ENCODE measurements around the gene TRMU.

Gene TRMU, protein sequence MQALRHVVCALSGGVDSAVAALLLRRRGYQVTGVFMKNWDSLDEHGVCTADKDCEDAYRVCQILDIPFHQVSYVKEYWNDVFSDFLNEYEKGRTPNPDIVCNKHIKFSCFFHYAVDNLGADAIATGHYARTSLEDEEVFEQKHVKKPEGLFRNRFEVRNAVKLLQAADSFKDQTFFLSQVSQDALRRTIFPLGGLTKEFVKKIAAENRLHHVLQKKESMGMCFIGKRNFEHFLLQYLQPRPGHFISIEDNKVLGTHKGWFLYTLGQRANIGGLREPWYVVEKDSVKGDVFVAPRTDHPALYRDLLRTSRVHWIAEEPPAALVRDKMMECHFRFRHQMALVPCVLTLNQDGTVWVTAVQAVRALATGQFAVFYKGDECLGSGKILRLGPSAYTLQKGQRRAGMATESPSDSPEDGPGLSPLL

DNA sequence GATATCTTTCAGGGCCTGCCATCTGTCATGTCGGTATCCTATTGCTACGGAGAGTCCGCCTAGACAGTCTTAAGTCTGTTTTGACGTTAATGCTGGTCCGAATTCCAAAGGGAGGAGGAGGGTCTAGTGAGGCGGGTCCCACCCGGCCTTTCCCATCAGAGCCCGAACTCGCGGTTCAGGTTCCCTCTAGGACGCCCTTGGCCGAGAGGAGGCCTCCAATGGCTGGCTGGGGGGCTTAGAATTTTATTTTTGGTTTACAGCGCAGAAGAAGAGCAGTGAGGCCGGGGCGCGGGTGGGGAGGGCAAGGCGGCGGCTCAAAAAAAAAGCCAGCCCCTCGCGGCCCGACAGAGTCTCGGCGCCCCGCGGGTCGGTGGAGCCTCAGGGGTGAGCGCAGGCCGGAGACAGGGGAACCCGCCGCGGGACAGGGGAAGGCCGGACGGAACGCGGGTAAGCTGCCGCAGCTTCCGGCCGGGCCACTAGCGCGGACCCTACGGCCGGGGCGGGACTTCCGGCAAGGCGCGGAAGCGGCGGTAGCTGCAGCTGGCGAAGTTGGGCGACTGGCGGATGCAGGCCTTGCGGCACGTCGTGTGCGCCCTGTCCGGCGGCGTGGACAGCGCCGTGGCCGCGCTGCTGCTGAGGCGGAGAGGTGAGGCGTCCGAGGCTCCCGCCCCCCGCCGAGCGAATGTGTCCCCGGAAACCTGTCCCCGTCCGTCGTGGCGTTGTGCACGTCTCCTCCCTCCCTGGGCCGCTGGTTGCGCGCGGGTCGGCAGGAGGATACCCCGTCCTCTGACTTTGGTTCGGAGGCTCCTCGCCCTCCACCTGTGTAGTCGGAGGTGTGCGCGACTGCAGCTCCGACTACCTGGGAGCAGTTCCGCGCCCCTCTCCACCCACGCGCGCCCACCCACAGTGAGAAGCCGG lies at the start of gene TRMU:
Gene TRMU, plus strand, starts transcription at position 514 of the 918 bp plus-strand sequence. Its CDS starts 51 bp downstream, at position 565.
- Mint-ChIP-seq H3K4me1 (peaks cover 35% of the 10 kb centered on the region), H3K27me3 (no peaks in the 10 kb centered on the region), H3K4me3 (peak within 1 kb of the TSS; percentile 97), H3K36me3 (peaks cover 47% of the 10 kb centered on the region), H3K9me3 (no peaks in the 10 kb centered on the region), H3K27ac (peak within 1 kb of the TSS; percentile 93)
- CTCF ChIA-PET, result interaction anchor here (1.4 to 1.6 kb wide), 2 partner anchors 206 to 213 kb away, joined by 4 to 5 read pairs; no protein-coding TSS in a partner anchor
- DNase-seq, result peak; percentile 82

GRCh38 chr22:46286006-46286405 lies 49.5 kb upstream of the TRMU start:
- Mint-ChIP-seq H3K4me3 (no peak overlapping the region), H3K27me3 (no peaks in the 10 kb centered on the region), H3K4me1 (peaks cover 20% of the 10 kb centered on the region), H3K36me3 (peaks cover 16% of the 10 kb centered on the region), H3K27ac (no peak overlapping the region), H3K9me3 (no peaks in the 10 kb centered on the region)
- DNase-seq, result no peak
- CTCF ChIA-PET, result no interaction called here

DNA sequence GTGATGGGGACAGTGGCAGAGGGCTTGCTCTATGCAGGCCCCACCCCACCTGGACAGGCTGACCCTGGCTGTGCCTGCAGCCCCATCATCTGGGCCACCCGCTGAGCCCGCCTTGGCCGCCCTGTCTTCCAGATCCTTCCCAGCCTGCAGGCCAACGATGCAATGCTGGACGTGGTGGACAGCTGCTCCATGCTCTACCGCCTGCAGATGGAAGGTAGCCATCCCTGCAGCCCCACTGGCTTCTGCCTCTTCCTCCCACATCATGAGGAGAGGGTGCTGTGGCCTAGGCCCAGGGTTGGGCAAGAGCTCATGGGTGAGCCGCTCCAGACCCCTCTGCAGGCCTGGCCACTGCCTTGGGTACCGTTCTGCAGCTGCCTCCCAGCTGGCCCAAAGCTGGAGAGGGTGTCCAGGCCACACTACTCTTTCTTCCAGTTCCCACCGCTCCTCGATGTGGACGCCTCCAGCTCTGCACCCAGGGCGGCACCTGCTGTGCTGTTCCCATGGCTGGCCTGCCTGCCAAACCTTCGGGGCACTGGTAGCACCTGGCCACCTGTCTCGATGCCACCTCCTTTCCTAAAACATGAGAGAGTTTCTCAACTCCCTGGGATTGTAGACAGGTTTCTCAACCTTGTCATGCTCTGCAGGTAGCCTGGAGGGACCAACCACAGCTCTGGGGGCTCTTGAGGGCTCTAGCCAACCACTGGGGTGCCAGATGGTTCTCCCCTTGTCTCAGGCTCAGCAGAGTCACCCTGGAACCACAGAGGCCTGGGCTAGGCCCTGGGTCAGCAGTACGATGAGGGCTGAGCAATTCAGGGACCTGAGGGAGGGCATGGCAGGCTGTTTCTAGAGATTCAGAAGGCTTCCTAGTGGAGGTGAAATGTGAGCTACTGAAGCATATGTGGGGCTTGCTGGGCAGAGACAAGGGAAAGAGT lies 48.3 kb upstream of the TRMU start:
- Mint-ChIP-seq H3K4me3 (peak overlapping the region; percentile 50), H3K27me3 (no peaks in the 10 kb centered on the region), H3K36me3 (peaks cover 19% of the 10 kb centered on the region), H3K9me3 (peaks cover 2% of the 10 kb centered on the region), H3K27ac (peak overlapping the region; percentile 80), H3K4me1 (peaks cover 21% of the 10 kb centered on the region)
- no peak for DNase-seq
- CTCF ChIA-PET, result no interaction called here

- CTCF ChIA-PET, result no interaction called here
Observed at GRCh38 chr22:46287873-46288751, 47.4 kb upstream of the TRMU start.

DNA sequence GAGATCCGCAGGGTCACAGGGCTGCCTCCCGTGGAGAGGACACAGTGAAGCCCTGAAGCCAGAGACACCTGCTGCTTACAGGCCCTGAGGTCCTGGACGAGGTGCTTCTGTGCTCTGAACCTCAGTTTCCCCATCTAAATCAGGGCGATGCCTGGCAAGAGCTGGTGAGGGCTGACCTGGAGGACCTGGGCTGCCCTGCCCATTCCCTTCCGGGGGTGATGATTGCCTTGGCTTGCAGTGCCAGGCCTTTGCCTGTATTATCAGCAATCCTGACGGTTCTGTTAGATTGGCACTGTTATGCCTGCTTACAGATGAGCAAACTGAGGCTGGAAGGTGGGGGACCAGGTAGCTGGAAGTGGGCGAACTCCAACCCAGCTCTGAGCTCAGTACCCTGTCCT lies 46.7 kb upstream of the TRMU start:
- H3K27me3 Mint-ChIP-seq, result no peaks in the 10 kb centered on the region
- H3K36me3 Mint-ChIP-seq, result peaks cover 29% of the 10 kb centered on the region
- CTCF ChIA-PET, result no interaction called here
- H3K4me3 Mint-ChIP-seq, result no peak overlapping the region
- no peak for DNase-seq
- H3K9me3 Mint-ChIP-seq, result peaks cover 5% of the 10 kb centered on the region
- H3K4me1 Mint-ChIP-seq, result peaks cover 38% of the 10 kb centered on the region
- no peak overlapping the region for H3K27ac Mint-ChIP-seq

More at GRCh38 chr22:46287873-46288751, 47.4 kb upstream of the TRMU start:
- H3K4me3 Mint-ChIP-seq, result peak overlapping the region; percentile 50
- H3K27ac Mint-ChIP-seq, result peak overlapping the region; percentile 80
- H3K36me3 Mint-ChIP-seq, result peaks cover 27% of the 10 kb centered on the region
- H3K4me1 Mint-ChIP-seq, result peaks cover 30% of the 10 kb centered on the region
- peak; percentile 56 for DNase-seq
- no peaks in the 10 kb centered on the region for H3K27me3 Mint-ChIP-seq
- peaks cover 5% of the 10 kb centered on the region for H3K9me3 Mint-ChIP-seq

- no peak for DNase-seq
- Mint-ChIP-seq H3K4me3 (no peak overlapping the region), H3K4me1 (peaks cover 41% of the 10 kb centered on the region), H3K27ac (no peak overlapping the region), H3K27me3 (no peaks in the 10 kb centered on the region), H3K9me3 (peaks cover 5% of the 10 kb centered on the region), H3K36me3 (peaks cover 24% of the 10 kb centered on the region)
- CTCF ChIA-PET, result no interaction called here
Observed at GRCh38 chr22:46289244-46289891, 46.1 kb upstream of the TRMU start.

DNA sequence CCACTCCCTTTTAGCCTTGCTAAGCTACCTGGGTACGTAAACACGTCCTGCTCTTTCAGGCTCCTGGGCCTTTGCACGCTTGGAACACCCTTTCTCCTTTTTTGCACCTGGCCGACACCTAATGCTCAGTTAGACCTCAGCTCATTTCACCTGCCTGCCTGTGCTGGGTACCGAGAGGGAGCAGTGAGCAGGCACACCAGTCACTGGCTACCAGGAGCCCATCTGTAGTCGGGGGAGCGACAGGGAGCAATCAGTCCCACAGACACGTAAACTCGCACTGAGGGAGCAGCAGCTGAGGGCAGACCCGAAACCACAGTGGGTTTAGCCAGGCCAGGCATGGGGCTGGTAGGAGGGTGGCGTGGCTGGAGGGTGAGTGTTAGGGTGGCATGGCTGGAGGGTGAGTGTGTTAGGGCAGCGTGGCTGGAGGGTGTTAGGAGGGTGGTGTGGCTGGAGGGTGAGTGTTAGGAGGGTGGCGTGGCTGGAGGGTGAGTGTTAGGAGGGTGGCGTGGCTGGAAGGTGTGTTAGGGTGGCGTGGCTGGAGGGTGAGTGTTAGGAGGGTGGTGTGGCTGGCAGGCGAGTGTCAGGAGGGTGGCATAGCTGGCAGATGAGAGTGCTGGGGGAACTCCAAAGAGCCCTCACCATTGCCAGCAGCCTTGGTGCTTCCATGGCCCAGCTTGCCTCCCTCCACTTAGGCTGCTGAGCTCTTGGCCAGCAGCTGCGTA lies 45.2 kb upstream of the TRMU start:
- DNase-seq, result no peak
- H3K4me1 Mint-ChIP-seq, result peaks cover 47% of the 10 kb centered on the region
- H3K27ac Mint-ChIP-seq, result peak overlapping the region; percentile 76
- peaks cover 21% of the 10 kb centered on the region for H3K36me3 Mint-ChIP-seq
- CTCF ChIA-PET, result interaction anchor here (0.6 kb wide), 1 partner anchor 34 kb away, joined by 3 read pairs; no protein-coding TSS in a partner anchor
- no peak overlapping the region for H3K4me3 Mint-ChIP-seq
- no peaks in the 10 kb centered on the region for H3K27me3 Mint-ChIP-seq
- peaks cover 5% of the 10 kb centered on the region for H3K9me3 Mint-ChIP-seq

DNA sequence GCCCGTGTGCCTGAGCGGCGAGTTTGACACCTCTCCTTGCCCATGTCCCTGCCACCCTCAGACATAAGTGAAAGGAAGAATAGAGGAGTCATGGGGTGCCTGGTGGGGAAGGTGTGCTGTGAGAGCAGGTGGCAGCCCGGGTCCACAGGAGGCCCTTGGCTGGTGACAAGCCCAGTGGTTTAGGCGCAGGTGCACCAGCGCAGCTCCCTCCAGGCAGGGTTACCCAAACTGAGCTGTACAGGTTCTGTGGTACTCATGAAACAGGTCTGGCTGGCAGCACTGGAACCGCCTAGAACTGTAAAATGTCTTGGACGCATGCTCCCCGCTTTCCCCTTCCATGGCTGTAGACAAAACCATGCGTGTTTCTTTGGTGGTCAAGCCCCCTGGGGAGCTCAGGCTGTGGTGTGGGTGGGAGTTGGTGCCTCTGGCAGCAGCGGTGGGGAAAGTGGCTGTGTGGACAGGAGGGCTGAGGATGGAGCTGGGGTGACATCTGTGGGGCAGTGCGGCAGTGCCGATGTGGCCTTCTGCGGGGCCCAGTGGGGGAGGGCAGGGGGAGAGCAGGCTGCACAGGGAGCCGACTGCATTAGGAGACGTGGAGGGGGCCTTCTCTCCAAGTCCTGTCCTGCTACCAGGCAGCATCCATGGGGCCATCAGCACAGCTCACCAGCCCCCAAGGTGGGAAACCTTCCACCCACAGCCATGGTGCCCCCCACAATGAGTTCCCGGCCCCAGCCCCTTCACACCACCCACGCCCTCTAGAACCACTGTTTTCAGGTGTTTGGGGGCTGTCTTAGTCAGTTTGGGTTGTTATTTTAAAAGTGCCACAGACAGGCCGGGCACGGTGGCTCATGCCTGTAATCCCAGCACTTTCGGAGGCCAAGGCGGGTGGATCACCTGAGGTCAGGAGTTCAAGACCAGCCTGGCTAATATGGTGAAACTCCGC lies 44.4 kb upstream of the TRMU start:
- no peak for DNase-seq

GRCh38 chr22:46292173-46292572 lies 43.3 kb upstream of the TRMU start:
- Mint-ChIP-seq H3K9me3 (peaks cover 5% of the 10 kb centered on the region), H3K4me1 (peaks cover 60% of the 10 kb centered on the region), H3K4me3 (no peak overlapping the region), H3K36me3 (peaks cover 20% of the 10 kb centered on the region), H3K27me3 (no peaks in the 10 kb centered on the region), H3K27ac (no peak overlapping the region)
- CTCF ChIA-PET, result no interaction called here
- no peak for DNase-seq

More for the DNA sequence above, 44.4 kb upstream of the TRMU start:
- no peaks in the 10 kb centered on the region for H3K27me3 Mint-ChIP-seq
- H3K36me3 Mint-ChIP-seq, result peaks cover 17% of the 10 kb centered on the region
- H3K4me3 Mint-ChIP-seq, result no peak overlapping the region
- peaks cover 5% of the 10 kb centered on the region for H3K9me3 Mint-ChIP-seq
- CTCF ChIA-PET, result no interaction called here
- peaks cover 55% of the 10 kb centered on the region for H3K4me1 Mint-ChIP-seq
- no peak overlapping the region for H3K27ac Mint-ChIP-seq

DNA sequence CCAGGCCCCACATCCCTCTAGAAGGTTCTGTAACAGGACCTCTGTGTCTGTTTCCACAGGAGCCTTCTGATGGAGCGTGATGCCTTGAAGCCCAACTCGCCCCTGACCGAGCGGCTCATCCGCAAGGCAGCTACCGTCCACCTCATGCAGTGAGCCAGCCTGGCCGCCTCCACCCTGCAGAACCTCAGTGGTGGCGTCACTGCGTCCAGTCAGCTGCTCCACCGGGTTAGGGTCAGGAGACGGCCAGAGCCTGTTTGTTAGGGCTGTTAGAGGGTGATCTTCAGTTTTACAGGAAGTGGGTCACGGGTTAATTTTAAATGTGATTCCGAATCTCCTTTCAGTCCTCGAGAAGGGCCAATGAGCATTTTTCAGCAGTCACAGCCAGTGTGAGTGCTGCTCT lies 42.8 kb upstream of the TRMU start:
- peaks cover 5% of the 10 kb centered on the region for H3K9me3 Mint-ChIP-seq
- no peak for DNase-seq
- peaks cover 59% of the 10 kb centered on the region for H3K4me1 Mint-ChIP-seq
- peaks cover 23% of the 10 kb centered on the region for H3K36me3 Mint-ChIP-seq
- no peak overlapping the region for H3K27ac Mint-ChIP-seq
- no peaks in the 10 kb centered on the region for H3K27me3 Mint-ChIP-seq
- H3K4me3 Mint-ChIP-seq, result no peak overlapping the region
- CTCF ChIA-PET, result no interaction called here

DNA sequence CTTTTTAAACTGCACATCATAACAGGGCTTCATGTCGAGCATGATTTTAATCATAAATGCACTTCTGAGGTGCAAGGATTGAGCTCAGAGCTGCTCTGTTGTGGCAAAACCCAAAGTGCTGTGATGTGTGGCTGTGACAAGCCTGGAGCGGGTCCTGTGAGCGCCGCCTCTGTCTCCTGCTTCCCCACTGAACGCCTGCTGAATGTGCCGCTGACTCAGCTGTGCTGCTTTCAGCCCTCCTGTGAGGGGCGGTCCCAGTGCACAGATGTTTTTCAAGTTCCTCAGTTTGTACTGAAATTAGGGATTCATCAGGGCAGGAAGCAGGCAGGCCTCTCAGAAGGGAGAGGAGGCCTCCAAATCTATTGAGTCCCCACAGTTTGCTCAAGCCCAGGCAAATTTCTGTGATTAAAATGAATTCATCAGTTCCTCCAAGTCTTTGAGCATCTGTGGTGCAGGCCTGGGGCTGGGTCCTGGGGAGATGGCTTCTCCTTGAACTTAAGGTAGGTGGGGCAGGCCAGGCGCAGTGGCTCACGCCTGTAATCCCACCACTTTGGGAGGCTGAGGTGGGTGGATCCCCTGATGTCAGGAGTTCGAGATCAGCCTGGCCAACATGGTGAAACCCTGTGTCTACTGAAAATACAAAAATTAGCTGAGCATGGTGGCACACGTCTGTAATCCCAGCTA lies 41.8 kb upstream of the TRMU start:
- CTCF ChIA-PET, result no interaction called here
- Mint-ChIP-seq H3K9me3 (peaks cover 5% of the 10 kb centered on the region), H3K4me1 (peaks cover 58% of the 10 kb centered on the region), H3K27ac (peak overlapping the region; percentile 52), H3K4me3 (no peak overlapping the region), H3K27me3 (no peaks in the 10 kb centered on the region), H3K36me3 (peaks cover 26% of the 10 kb centered on the region)
- no peak for DNase-seq
